Spleen (tissue), 11 donors: Measurements from ENCODE around the gene BEND7. TPM values are rescaled to one million over a fixed set of nuclear protein-coding genes. Genes with fewer than 3 reads are reported as not detected.
"Not testable (repeated sequence)": the region's sequence is repeated elsewhere in the genome, so short reads cannot be mapped to it uniquely, and the experiment has no call there.

Experiments used
- DNase-seq: peaks from one replicate; pipeline ENCODE4 v3.0.0-alpha.2; 2020
- H3K27ac ChIP-seq, 8 donors: fragments of 200-600 bp; sonication (generic) in 7 of 8; 1 replicate in 4 of 8; 2 replicates in 4 of 8; pipeline versions ENCODE4 v1.5.0 to v1.8.0; 2016 to 2021; ENCODE audit warnings: inconsistent platforms in 4 of 8, mild to moderate bottlenecking in 4 of 8, moderate library complexity in 1 of 8
- H3K27me3 ChIP-seq, 7 donors: fragments of 200-600 bp; sonication (generic) in 6 of 7; replicated peaks in 1 of 7; 1 replicate in 4 of 7; 2 replicates in 3 of 7; pipeline versions ENCODE4 v1.5.0 to v1.8.0; 2016 to 2021; ENCODE audit warnings: inconsistent platforms in 3 of 7, mild to moderate bottlenecking in 1 of 7
- H3K36me3 ChIP-seq, 6 donors: fragments of 200-600 bp; sonication (generic) in 5 of 6; 1 replicate in 4 of 6; 2 replicates in 2 of 6; pipeline versions ENCODE4 v1.5.0 to v1.8.0; 2016 to 2021; ENCODE audit warnings: inconsistent platforms in 2 of 6
- H3K4me1 ChIP-seq, 6 donors: fragments of 200-600 bp; sonication (generic) in 5 of 6; 1 replicate in 3 of 6; 2 replicates in 3 of 6; pipeline versions ENCODE4 v1.5.0 to v1.8.0; 2016 to 2021; ENCODE audit warnings: inconsistent platforms in 3 of 6
- H3K4me3 ChIP-seq, 8 donors: fragments of 200-600 bp; sonication (generic) in 7 of 8; 1 replicate in 4 of 8; 2 replicates in 4 of 8; pipeline versions ENCODE4 v1.5.0 to v1.8.0; 2016 to 2021; ENCODE audit warnings: inconsistent platforms in 4 of 8, mild to moderate bottlenecking in 4 of 8, moderate library complexity in 2 of 8
- H3K9me3 ChIP-seq, 8 donors: fragments of 200-600 bp; sonication (generic) in 7 of 8; 1 replicate in 4 of 8; 2 replicates in 4 of 8; pipeline versions ENCODE4 v1.5.0 to v1.8.0; 2016 to 2021; ENCODE audit warnings: inconsistent platforms in 4 of 8
- POLR2A ChIP-seq, 3 donors: fragments of 450-650 bp; IDR thresholded peaks; one replicate each; pipeline ENCODE4 v1.5.1; 2017; ENCODE audit warnings: antibody characterized with exemption in 3 of 3, mild to moderate bottlenecking in 1 of 3
- POLR2AphosphoS5 ChIP-seq, 3 donors: sonication (generic); formaldehyde crosslinking; IDR thresholded peaks; one replicate each; pipeline ENCODE4 v1.5.1; 2017; ENCODE audit warnings: antibody characterized with exemption in 3 of 3
- WGBS, 5 donors: extraction: QIAGEN DNeasy Blood & Tissue Kit in 3 of 5; methylation state at CpG; one replicate each; pipeline versions ENCODE4 v1.1.5 to v1.1.7; 2013 to 2018; 5-methylcytosine and 5-hydroxymethylcytosine counted together
- intact Hi-C: fragments of 100-400 bp; cut with DNase I; formaldehyde crosslinking; loops from one replicate; pipeline ENCODE4 v1.15.0; 2023; ENCODE audit warnings: low total_unique reads
- polyA plus RNA-seq, 3 donors: library from polyadenylated mRNA; stranded (reverse); fragments of 200-250 nt; gene quantifications; one replicate each; pipeline ENCODE4 v1.2.1, GENCODE V29; 2013
- total RNA-seq, 7 donors: library from RNA; depleted of rRNA in 3 of 7; stranded (reverse); fragments of >200 nt in 3 of 7; fragmentation: NEBNext Ultra II Directional in 4 of 7; extraction: Animal tissue kit (Norgen Biotek cat#: 25700) in 4 of 7; gene quantifications; one replicate each; pipeline versions ENCODE4 v1.1.0 to v1.2.1, GENCODE V29; 2016 to 2021
- TF ChIP-seq, protein P1 (sequence below), 11 experiments: fragments of 200-600 bp in 7 of 11; fragments of 450-650 bp in 4 of 11; sonication (generic) in 4 of 11; IDR thresholded peaks in 8 of 11; conservative IDR thresholded peaks in 3 of 11; 1 replicate in 7 of 11; 2 replicates in 4 of 11; pipeline versions ENCODE4 v1.4.0 to v1.8.0; 2016 to 2021; ENCODE audit warnings: antibody characterized with exemption in 11 of 11, inconsistent platforms in 4 of 11, mild to moderate bottlenecking in 1 of 11
- donor health status: healthy with polysubstance abuse.
- donor health status: DM: no; HTN: no; CAD: no; lungs with moderate emphysema.
- donor health status: DM: no; HTN: no; CAD: no.
- donor health status: Bipolar disorder and iron deficiency.
- donor health status: healthy.
- donor health status: DM: no; HTN: no; CAD: no.
- donor health status: DM: yes; HTN: yes; CAD: no.

Gene BEND7
- total and polyA plus RNA-seq, 10 donors, result 0.93 to 20.2 (median 10.6) TPM

DNA sequence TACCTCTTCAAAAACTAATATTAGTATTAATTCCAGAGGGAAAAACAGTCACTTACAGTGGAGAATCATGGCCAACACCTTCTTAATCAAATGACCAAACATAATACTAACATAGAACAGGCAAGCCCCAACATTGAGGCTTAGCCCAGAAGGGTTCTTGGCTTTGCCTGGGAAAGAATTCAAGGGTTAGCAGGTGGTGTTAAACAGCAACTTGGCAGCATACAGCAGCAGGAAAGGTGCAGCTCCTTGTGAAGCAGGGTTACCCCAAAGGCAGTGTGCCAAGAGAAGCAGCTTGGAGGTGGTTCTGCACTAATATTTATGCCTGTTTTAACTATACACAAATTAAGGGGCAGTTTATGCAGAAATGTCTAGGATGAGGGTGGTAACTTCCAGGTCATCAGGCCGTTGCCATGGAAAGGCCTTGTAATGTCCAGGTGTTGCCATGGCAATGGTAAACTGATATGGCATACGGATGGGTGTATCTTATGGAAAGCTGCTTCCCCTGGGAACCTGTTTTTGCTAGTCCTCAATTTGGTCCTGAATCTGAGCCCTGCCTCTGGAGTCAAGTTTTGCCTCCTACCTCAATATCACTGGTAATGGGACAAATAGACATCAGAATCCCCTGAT lies 27.2 kb upstream of the BEND7 start:
- no peak for DNase-seq
- Histone ChIP-seq H3K4me3 (no peak overlapping the region), H3K27me3 (peaks cover 0 to 4% (median 0%) of the 10 kb centered on the region in 7 donors), H3K9me3 (peaks cover 0 to 9% (median 6%) of the 10 kb centered on the region in 8 donors), H3K27ac (no peak overlapping the region), H3K4me1 (no peaks in the 10 kb centered on the region), H3K36me3 (no peaks in the 10 kb centered on the region)
- 29 to 80% (median 70%) methylated on average over 2 of the region's 2 CpGs for WGBS, 5 donors
- intact Hi-C loops, result no loop called here
- TF ChIP-seq POLR2A (IDR thresholded peaks at IDR 0.05) (no peak), POLR2AphosphoS5 (IDR thresholded peaks at IDR 0.05) (no peak)
- TF ChIP-seq, protein P1, sequence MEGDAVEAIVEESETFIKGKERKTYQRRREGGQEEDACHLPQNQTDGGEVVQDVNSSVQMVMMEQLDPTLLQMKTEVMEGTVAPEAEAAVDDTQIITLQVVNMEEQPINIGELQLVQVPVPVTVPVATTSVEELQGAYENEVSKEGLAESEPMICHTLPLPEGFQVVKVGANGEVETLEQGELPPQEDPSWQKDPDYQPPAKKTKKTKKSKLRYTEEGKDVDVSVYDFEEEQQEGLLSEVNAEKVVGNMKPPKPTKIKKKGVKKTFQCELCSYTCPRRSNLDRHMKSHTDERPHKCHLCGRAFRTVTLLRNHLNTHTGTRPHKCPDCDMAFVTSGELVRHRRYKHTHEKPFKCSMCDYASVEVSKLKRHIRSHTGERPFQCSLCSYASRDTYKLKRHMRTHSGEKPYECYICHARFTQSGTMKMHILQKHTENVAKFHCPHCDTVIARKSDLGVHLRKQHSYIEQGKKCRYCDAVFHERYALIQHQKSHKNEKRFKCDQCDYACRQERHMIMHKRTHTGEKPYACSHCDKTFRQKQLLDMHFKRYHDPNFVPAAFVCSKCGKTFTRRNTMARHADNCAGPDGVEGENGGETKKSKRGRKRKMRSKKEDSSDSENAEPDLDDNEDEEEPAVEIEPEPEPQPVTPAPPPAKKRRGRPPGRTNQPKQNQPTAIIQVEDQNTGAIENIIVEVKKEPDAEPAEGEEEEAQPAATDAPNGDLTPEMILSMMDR (IDR thresholded peaks at IDR 0.05 in 8 of 11, conservative IDR thresholded peaks at IDR 0.05 in 3 of 11), result no peak

DNA sequence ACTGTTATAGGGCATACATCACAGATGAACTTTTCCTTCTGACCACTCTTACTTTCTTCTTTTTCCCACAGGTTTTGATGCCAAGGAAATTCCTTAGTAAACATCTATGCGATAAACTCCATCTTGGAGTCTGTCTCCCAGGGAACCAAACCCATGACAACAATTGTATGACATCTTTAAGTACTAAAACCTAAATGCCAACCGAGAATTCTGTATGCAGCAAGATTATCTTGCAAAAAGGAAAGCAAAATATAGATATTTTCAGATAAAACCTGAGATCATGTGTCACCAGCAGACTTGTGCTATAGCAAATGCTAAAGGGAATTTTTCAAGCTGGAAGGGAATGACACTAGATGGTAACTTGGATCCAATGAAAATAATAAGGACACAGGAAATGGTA lies 22.0 kb upstream of the BEND7 start:
- intact Hi-C loops, result no loop called here
- 67 to 91% (median 80%) methylated on average over 2 of the region's 2 CpGs for WGBS, 5 donors

DNA sequence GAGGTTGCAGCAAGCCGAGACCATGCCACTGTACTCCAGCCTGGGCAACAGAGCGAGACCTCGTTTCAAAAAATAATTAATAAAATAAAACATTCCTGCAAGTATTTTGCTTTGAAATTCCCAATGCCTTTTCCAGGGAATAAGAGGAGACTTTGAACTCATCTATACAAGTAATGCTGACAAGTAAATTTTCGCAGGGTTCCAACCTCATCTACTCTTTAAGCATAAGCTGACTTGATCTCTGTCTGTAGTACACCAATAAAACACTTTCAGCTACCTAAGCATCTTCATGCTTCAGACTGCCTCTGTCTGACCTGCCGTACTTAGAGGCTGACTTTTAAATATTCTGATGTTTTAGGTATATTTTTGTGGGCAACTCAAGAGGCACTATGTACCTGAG lies 13.7 kb upstream of the BEND7 start:
- WGBS, 5 donors, result 84 to 93% (median 91%) methylated on average over 5 of the region's 5 CpGs
- Histone ChIP-seq H3K4me3 (no peak overlapping the region), H3K36me3 (no peaks in the 10 kb centered on the region), H3K4me1 (no peaks in the 10 kb centered on the region), H3K9me3 (no peaks in the 10 kb centered on the region), H3K27me3 (peaks cover 0 to 51% (median 9%) of the 10 kb centered on the region in 7 donors), H3K27ac (no peak overlapping the region)
- intact Hi-C loops, result no loop called here
- TF ChIP-seq, protein P1 (IDR thresholded peaks at IDR 0.05 in 8 of 11, conservative IDR thresholded peaks at IDR 0.05 in 3 of 11), result no peak
- TF ChIP-seq POLR2A (IDR thresholded peaks at IDR 0.05) (no peak), POLR2AphosphoS5 (IDR thresholded peaks at IDR 0.05) (no peak)
- DNase-seq, result no peak

More for the DNA sequence above, 22.0 kb upstream of the BEND7 start:
- TF ChIP-seq, protein P1 (IDR thresholded peaks at IDR 0.05 in 8 of 11, conservative IDR thresholded peaks at IDR 0.05 in 3 of 11), result no peak
- TF ChIP-seq POLR2A (IDR thresholded peaks at IDR 0.05), result no peak
- TF ChIP-seq POLR2AphosphoS5 (IDR thresholded peaks at IDR 0.05), result no peak
- Histone ChIP-seq H3K9me3 (peaks cover 0 to 34% (median 28%) of the 10 kb centered on the region in 8 donors), H3K4me1 (no peaks in the 10 kb centered on the region), H3K36me3 (no peaks in the 10 kb centered on the region), H3K27me3 (peaks cover 0 to 19% (median 0%) of the 10 kb centered on the region in 7 donors), H3K4me3 (no peak overlapping the region), H3K27ac (no peak overlapping the region)
- no peak for DNase-seq

DNA sequence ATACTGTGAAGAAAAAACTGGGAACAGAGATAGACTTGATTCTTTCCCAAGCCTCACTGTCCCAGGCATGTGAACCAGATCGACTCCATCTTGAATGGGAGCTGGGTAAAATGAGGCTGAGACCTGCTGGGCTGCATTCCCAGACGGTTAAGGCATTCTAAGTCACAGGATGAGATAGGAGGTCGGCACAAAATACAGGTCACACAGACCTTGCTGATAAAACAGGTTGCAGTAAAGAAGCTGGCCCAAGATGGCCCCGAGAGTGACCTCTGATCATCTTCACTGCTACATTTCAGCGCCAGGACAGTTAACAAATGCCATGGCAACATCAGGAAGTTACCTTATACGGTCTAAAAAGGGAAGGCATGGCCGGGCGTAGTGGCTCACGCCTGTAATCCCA lies 9.2 kb upstream of the BEND7 start:
- not testable (repeated sequence) for H3K4me1 ChIP-seq, H3K36me3 ChIP-seq, H3K9me3 ChIP-seq, H3K27ac ChIP-seq, H3K4me3 ChIP-seq, DNase-seq
- peaks cover 0 to 62% (median 9%) of the 10 kb centered on the region in 7 donors for H3K27me3 ChIP-seq
- WGBS, 5 donors, result 65 to 78% (median 68%) methylated on average over 9 of the region's 9 CpGs
- intact Hi-C loops, result loop anchor here (5.0 kb wide), 1 partner anchor 166 kb away; no protein-coding TSS in a partner anchor
